Ishikawa (cell line): ENCODE measurements around the gene CDH13.

Experiments
- CEBPB ChIP-seq: IDR thresholded peaks from 2 replicates; pipeline ENCODE4 v1.6.1; 2012
- CREB1 ChIP-seq: IDR thresholded peaks from 2 replicates; pipeline ENCODE4 v1.6.1; 2012; ENCODE audit warnings: low read depth
- EGR1 ChIP-seq: IDR thresholded peaks from 2 replicates; pipeline ENCODE4 v1.6.1; 2012
- EP300 ChIP-seq: IDR thresholded peaks from 2 replicates; pipeline ENCODE4 v1.6.1; 2012; ENCODE audit warnings: borderline replicate concordance
- FOXM1 ChIP-seq: IDR thresholded peaks from 2 replicates; pipeline ENCODE4 v1.6.1; 2012; ENCODE audit warnings: low read depth, borderline replicate concordance
- NFIC ChIP-seq: IDR thresholded peaks from 2 replicates; pipeline ENCODE4 v1.6.1; 2012
- RAD21 ChIP-seq: IDR thresholded peaks from 2 replicates; pipeline ENCODE4 v1.6.1; 2012; ENCODE audit warnings: low read depth
- REST ChIP-seq: IDR thresholded peaks from 2 replicates; pipeline ENCODE4 v1.6.1; 2012; ENCODE audit warnings: low read depth, mild to moderate bottlenecking
- TAF1 ChIP-seq: IDR thresholded peaks from 2 replicates; pipeline ENCODE4 v1.6.1; 2012; ENCODE audit warnings: low read depth, mild to moderate bottlenecking
- TCF12 ChIP-seq: IDR thresholded peaks from 2 replicates; pipeline ENCODE4 v1.6.1; 2012; ENCODE audit warnings: low read depth
- TEAD4 ChIP-seq: IDR thresholded peaks from 2 replicates; pipeline ENCODE4 v1.6.1; 2012
- USF1 ChIP-seq: IDR thresholded peaks from 2 replicates; pipeline ENCODE4 v1.6.1; 2012
- YY1 ChIP-seq: IDR thresholded peaks from 2 replicates; pipeline ENCODE4 v1.6.1; 2012; ENCODE audit warnings: low read depth
- ZBTB7A ChIP-seq: IDR thresholded peaks from 2 replicates; pipeline ENCODE4 v1.6.1; 2012; ENCODE audit warnings: low read depth
- TF ChIP-seq, protein P1 (sequence below): IDR thresholded peaks from 2 replicates; pipeline ENCODE4 v1.6.1; 2012

Gene CDH13

DNA sequence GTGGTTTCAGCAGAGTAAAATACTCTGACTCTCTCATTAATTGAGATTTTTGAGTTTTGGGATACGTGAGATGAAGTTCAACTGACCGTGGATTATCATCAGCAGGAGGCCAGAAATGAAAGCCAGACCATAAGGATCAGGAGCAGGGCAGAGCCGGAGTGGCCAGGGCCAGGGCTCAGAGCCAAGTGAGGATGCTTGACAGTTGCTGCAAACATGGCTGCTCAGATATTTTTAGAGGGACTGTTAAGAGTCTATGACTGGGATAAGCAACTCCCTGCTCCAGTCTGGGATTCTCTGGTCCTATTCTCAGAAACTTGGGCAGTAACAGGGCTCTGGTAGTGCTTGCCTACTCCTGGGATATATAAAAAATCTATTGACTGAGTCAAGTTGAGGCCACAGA, 17.6 kb upstream of the CDH13 start:
- TF ChIP-seq EP300 (no peak), TCF12 (no peak), YY1 (no peak), CREB1 (no peak), REST (no peak), NFIC (no peak), USF1 (no peak), ZBTB7A (no peak), TAF1 (no peak), CEBPB (no peak), TEAD4 (no peak), FOXM1 (no peak), RAD21 (no peak), EGR1 (no peak)
- TF ChIP-seq, protein P1, sequence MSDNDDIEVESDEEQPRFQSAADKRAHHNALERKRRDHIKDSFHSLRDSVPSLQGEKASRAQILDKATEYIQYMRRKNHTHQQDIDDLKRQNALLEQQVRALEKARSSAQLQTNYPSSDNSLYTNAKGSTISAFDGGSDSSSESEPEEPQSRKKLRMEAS = no peak

GRCh38 chr16:82612263-82612662, 14.5 kb upstream of the CDH13 start:
- no peak for TF ChIP-seq CREB1
- no peak for TF ChIP-seq RAD21
- no peak for TF ChIP-seq ZBTB7A
- TF ChIP-seq TEAD4 = no peak
- TF ChIP-seq TCF12 = no peak

DNA sequence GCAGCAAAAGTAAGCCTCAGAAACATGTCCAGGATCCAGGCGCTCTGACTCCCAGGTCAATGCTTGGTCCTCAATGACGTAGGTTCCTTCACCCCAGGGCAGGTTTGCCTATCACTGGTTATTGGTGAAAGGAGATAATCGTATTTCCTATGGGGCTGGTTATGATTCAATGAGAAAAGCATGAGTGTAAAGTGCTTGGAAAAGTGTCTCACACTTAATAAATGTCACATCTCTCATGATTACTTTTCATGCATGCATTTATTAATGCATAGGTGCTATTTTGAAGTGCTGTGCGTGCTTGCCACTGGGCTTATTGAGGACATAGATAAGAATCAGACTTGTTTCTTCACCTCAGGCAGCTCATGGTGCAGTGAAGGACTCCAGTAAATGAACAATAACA, 10.4 kb upstream of the CDH13 start:
- TF ChIP-seq YY1 (no peak), RAD21 (no peak), ZBTB7A (no peak), REST (no peak), TCF12 (no peak), EGR1 (no peak), EP300 (no peak), NFIC (no peak), TAF1 (no peak), CEBPB (no peak), CREB1 (no peak), FOXM1 (no peak), USF1 (no peak), TEAD4 (no peak)
- TF ChIP-seq, protein P1 = no peak

DNA sequence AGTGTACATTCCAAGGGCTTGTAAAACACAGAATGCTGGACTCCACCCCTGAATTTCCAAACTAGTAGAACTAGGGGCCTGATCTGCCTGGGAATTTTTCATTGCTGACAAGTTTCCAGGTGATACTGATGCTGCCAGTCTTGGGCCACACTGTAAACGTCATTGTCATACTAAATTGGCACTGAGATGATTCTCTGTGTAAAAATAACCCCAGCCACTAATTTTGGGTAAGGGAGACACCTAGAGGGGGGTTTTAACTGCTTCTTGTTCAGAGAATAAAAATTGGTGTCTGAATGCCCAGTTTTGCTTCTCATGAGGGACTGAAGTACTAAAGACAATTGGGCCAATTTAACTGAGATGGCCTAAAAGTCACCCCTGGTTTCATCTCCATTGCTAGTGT, 5.0 kb upstream of the CDH13 start:
- TF ChIP-seq USF1 (no peak), CEBPB (no peak), EGR1 (no peak), YY1 (no peak), TEAD4 (no peak), TCF12 (no peak), TAF1 (no peak), FOXM1 (no peak), RAD21 (no peak), CREB1 (no peak), REST (no peak), EP300 (no peak), ZBTB7A (no peak), NFIC (no peak)
- TF ChIP-seq, protein P1 = no peak
